GM18867 (cell line): ENCODE measurements around the gene CCDC88C.
"Not testable (repeated sequence)": the region's sequence is repeated elsewhere in the genome, so short reads cannot be mapped to it uniquely, and the experiment has no call there.

ENCODE experiments used
- ATAC-seq: cut with Tn5 transposase; IDR thresholded peaks from one replicate; pipeline ENCODE4 v1.9.1; 2021; ENCODE audit warnings: mild to moderate bottlenecking, moderate library complexity; ENCODE audit not compliant: unreplicated experiment

Gene CCDC88C

GRCh38 chr14:91254461-91254860 lies 163.2 kb downstream of the CCDC88C start:
- no peak for ATAC-seq

GRCh38 chr14:91253795-91254323 lies 163.8 kb downstream of the CCDC88C start:
- no peak for ATAC-seq

GRCh38 chr14:91252871-91253794 lies 164.5 kb downstream of the CCDC88C start:
- peak; percentile 36 for ATAC-seq

GRCh38 chr14:91250912-91251311 lies 166.7 kb downstream of the CCDC88C start:
- no peak for ATAC-seq

- ATAC-seq = peak; percentile 82
Measured at GRCh38 chr14:91249841-91250616, 167.6 kb downstream of the CCDC88C start.

GRCh38 chr14:91246051-91246852 lies 171.4 kb downstream of the CCDC88C start:
- ATAC-seq = no peak

- not testable (repeated sequence) for ATAC-seq
Measured at GRCh38 chr14:91245616-91246015, 172.0 kb downstream of the CCDC88C start.

- no peak for ATAC-seq
Measured at GRCh38 chr14:91245029-91245428, 172.6 kb downstream of the CCDC88C start.

- no peak for ATAC-seq
Measured at GRCh38 chr14:91244501-91244901, 173.1 kb downstream of the CCDC88C start, which contains the start of gene GPR68. Gene GPR68, minus strand, starts transcription at chr14:91244704. Its CDS starts 9,654 bp downstream, at chr14:91235050.

- ATAC-seq = peak; percentile 5
Measured at GRCh38 chr14:91243074-91243471, 174.5 kb downstream of the CCDC88C start.

- no peak for ATAC-seq
Measured at GRCh38 chr14:91242635-91243034, 175.0 kb downstream of the CCDC88C start.

GRCh38 chr14:91241863-91242262 lies 175.8 kb downstream of the CCDC88C start:
- peak; percentile 69 for ATAC-seq

GRCh38 chr14:91238661-91239060 lies 179.0 kb downstream of the CCDC88C start:
- ATAC-seq = no peak

- no peak for ATAC-seq
Measured at GRCh38 chr14:91238085-91238484, 179.5 kb downstream of the CCDC88C start.

- no peak for ATAC-seq
Measured at GRCh38 chr14:91237219-91237618, 180.4 kb downstream of the CCDC88C start.

- no peak for ATAC-seq
Measured at GRCh38 chr14:91235841-91236240, 181.8 kb downstream of the CCDC88C start.

- ATAC-seq = no peak
Measured at GRCh38 chr14:91234791-91235114, 182.9 kb downstream of the CCDC88C start.

GRCh38 chr14:91233936-91234790 lies 183.5 kb downstream of the CCDC88C start:
- ATAC-seq = no peak

- ATAC-seq = no peak
Measured at GRCh38 chr14:91232603-91233002, 185.0 kb downstream of the CCDC88C start.

GRCh38 chr14:91232052-91232451 lies 185.6 kb downstream of the CCDC88C start:
- no peak for ATAC-seq
